Raji (cell line): ENCODE data around the gene PHPT1.

Experiments
- POLR2A ChIP-seq: IDR thresholded peaks from 2 replicates; pipeline ENCODE4 v1.6.1; 2011; ENCODE audit warnings: low read depth, low read length, control low read depth; ENCODE audit not compliant: insufficient read depth

Gene PHPT1

GRCh38 chr9:136885950-136886578 lies 36.9 kb downstream of the PHPT1 start, which contains the start of gene TRAF2:
Gene TRAF2, plus strand, starts transcription at chr9:136886516. Its CDS starts 12,225 bp downstream, at chr9:136898741.
- peak; percentile 96 for TF ChIP-seq POLR2A

GRCh38 chr9:136886610-136887597 lies 37.7 kb downstream of the PHPT1 start:
- TF ChIP-seq POLR2A = no peak

GRCh38 chr9:136888454-136888853 lies 39.2 kb downstream of the PHPT1 start:
- 0 out of 2 replicates have a peak, but pooled peaks have one; percentile 8 for TF ChIP-seq POLR2A

- TF ChIP-seq POLR2A = no peak
These were observed 40.6 kb downstream of the PHPT1 start for GRCh38 chr9:136889858-136890257.

GRCh38 chr9:136890661-136891060 lies 41.5 kb downstream of the PHPT1 start:
- TF ChIP-seq POLR2A = no peak

GRCh38 chr9:136896027-136896426 lies 46.8 kb downstream of the PHPT1 start:
- TF ChIP-seq POLR2A = no peak

- no peak for TF ChIP-seq POLR2A
These were observed 49.4 kb downstream of the PHPT1 start for GRCh38 chr9:136898483-136899100.

- TF ChIP-seq POLR2A = no peak
These were observed 50.0 kb downstream of the PHPT1 start for GRCh38 chr9:136899196-136899595.

- no peak for TF ChIP-seq POLR2A
These were observed 51.3 kb downstream of the PHPT1 start for GRCh38 chr9:136900556-136900955.
